Transverse colon (tissue), 4 donors: Measurements from ENCODE around the gene VSIG2.
A peak's percentile ranks its signal among the peaks of the same experiment; 100 is the strongest.

Source experiments
- EP300 ChIP-seq: sonication (generic); formaldehyde crosslinking; IDR thresholded peaks from one replicate; pipeline ENCODE4 v1.6.1; 2017; ENCODE audit warnings: antibody characterized with exemption, low read depth
- POLR2A ChIP-seq: fragments of 450-650 bp; IDR thresholded peaks from one replicate; pipeline ENCODE4 v1.6.1; 2016; ENCODE audit warnings: antibody characterized with exemption, mild to moderate bottlenecking, moderate library complexity
- POLR2AphosphoS5 ChIP-seq, 3 donors: sonication (generic); formaldehyde crosslinking; IDR thresholded peaks; one replicate each; pipeline ENCODE4 v1.6.1; 2016; ENCODE audit warnings: antibody characterized with exemption in 3 of 3
- TF ChIP-seq, protein P1 (sequence below), 5 experiments: fragments of 200-600 bp in 3 of 5; fragments of 450-650 bp in 2 of 5; sonication (generic) in 3 of 5; IDR thresholded peaks; 1 replicate in 2 of 5; 2 replicates in 3 of 5; pipeline ENCODE4 v1.5.1; 2016 to 2017; ENCODE audit warnings: antibody characterized with exemption in 5 of 5, inconsistent platforms in 3 of 5, mild to moderate bottlenecking in 2 of 5, moderate library complexity in 1 of 5

- TF ChIP-seq, protein P1, sequence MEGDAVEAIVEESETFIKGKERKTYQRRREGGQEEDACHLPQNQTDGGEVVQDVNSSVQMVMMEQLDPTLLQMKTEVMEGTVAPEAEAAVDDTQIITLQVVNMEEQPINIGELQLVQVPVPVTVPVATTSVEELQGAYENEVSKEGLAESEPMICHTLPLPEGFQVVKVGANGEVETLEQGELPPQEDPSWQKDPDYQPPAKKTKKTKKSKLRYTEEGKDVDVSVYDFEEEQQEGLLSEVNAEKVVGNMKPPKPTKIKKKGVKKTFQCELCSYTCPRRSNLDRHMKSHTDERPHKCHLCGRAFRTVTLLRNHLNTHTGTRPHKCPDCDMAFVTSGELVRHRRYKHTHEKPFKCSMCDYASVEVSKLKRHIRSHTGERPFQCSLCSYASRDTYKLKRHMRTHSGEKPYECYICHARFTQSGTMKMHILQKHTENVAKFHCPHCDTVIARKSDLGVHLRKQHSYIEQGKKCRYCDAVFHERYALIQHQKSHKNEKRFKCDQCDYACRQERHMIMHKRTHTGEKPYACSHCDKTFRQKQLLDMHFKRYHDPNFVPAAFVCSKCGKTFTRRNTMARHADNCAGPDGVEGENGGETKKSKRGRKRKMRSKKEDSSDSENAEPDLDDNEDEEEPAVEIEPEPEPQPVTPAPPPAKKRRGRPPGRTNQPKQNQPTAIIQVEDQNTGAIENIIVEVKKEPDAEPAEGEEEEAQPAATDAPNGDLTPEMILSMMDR (IDR thresholded peaks at IDR 0.05): no peak
- no peak for TF ChIP-seq EP300
- no peak for TF ChIP-seq POLR2A
- peak in 1 of 3 donors; percentile 38 for TF ChIP-seq POLR2AphosphoS5 (IDR thresholded peaks at IDR 0.05)
Measured at GRCh38 chr11:124739479-124740276, 12.4 kb downstream of the VSIG2 start, which contains the start of gene NRGN.
